GM12878 (cell line): ENCODE measurements around the gene GRIK4.

Experiments used
- CTCF ChIP-seq, 3 experiments: IDR thresholded peaks in 2 of 3; conservative IDR thresholded peaks in 1 of 3; 2 replicates each; pipeline ENCODE4 v1.5.1; 2011; ENCODE audit warnings: low read depth in 3 of 3, low read length in 3 of 3, mild to moderate bottlenecking in 3 of 3, control low read depth in 2 of 3, moderate library complexity in 2 of 3, inconsistent platforms in 1 of 3, mixed read lengths in 1 of 3; ENCODE audit not compliant: control insufficient read depth in 2 of 3, insufficient read depth in 1 of 3; ENCODE audit errors: extremely low read depth in 1 of 3
- EP300 ChIP-seq, 2 experiments: fragments of 150-350 bp in 1 of 2; IDR thresholded peaks; 2 replicates each; pipeline ENCODE4 v1.6.1; 2011 to 2012; ENCODE audit warnings: low read depth in 2 of 2, low read length in 2 of 2, borderline replicate concordance in 1 of 2, improper control_type of control experiment in 1 of 2, inconsistent platforms in 1 of 2; ENCODE audit not compliant: control insufficient read depth in 1 of 2
- ETV6 ChIP-seq, 2 experiments: fragments of 450-650 bp in 1 of 2; IDR thresholded peaks in 1 of 2; conservative IDR thresholded peaks in 1 of 2; 2 replicates each; pipeline ENCODE4 v1.6.1; 2014; ENCODE audit warnings: antibody characterized with exemption in 1 of 2, borderline replicate concordance in 1 of 2, low read depth in 1 of 2, mild to moderate bottlenecking in 1 of 2, moderate library complexity in 1 of 2
- PBX3 ChIP-seq: IDR thresholded peaks from 2 replicates; pipeline ENCODE4 v1.6.1; 2011; ENCODE audit warnings: mild to moderate bottlenecking, low read depth, low read length, moderate library complexity; ENCODE audit not compliant: insufficient replicate concordance
- POLR2AphosphoS5 ChIP-seq: IDR thresholded peaks from 2 replicates; pipeline ENCODE4 v1.6.1; 2011; ENCODE audit warnings: mild to moderate bottlenecking, low read length, inconsistent platforms
- RCOR1 ChIP-seq: conservative IDR thresholded peaks from 2 replicates; pipeline ENCODE4 v1.6.1; 2012; ENCODE audit warnings: low read depth, low read length, improper control_type of control experiment
- REST ChIP-seq: IDR thresholded peaks from 2 replicates; pipeline ENCODE4 v1.6.1; 2012; ENCODE audit warnings: mild to moderate bottlenecking, low read depth, low read length
- SIN3A ChIP-seq: IDR thresholded peaks from 2 replicates; pipeline ENCODE4 v1.6.1; 2012; ENCODE audit warnings: low read depth, low read length, improper control_type of control experiment
- SUZ12 ChIP-seq: fragments of 200-600 bp; sonication (generic); IDR thresholded peaks from one replicate; pipeline ENCODE4 v1.6.1; 2018; ENCODE audit warnings: antibody characterized with exemption, mild to moderate bottlenecking; ENCODE audit not compliant: unreplicated experiment

- TF ChIP-seq ETV6 (conservative IDR thresholded peaks at IDR 0.05 in 1 of 2, IDR thresholded peaks at IDR 0.05 in 1 of 2; ENCODE audit: borderline replicate concordance in 1 of 2, low read depth in 1 of 2) (no peak), REST (no peak), RCOR1 (no peak), EP300 (IDR thresholded peaks at IDR 0.05; ENCODE audit: borderline replicate concordance in 1 of 2, control insufficient read depth in 1 of 2, low read depth in 2 of 2, low read length in 2 of 2) (no peak; a peak in 1 of 4 replicates), PBX3 (no peak), SIN3A (no peak), CTCF (IDR thresholded peaks at IDR 0.05 in 2 of 3, conservative IDR thresholded peaks at IDR 0.05 in 1 of 3; ENCODE audit: control insufficient read depth in 2 of 3, extremely low read depth in 1 of 3, insufficient read depth in 1 of 3, low read depth in 3 of 3, low read length in 3 of 3) (no peak), SUZ12 (no peak), POLR2AphosphoS5 (no peak)
These were observed 68.1 kb downstream of the GRIK4 start for GRCh38 chr11:120579611-120580031.
